Heart left ventricle (tissue), 16 donors: Measurements from ENCODE around the gene BFSP2. TPM values are rescaled to one million over a fixed set of nuclear protein-coding genes. Genes with fewer than 3 reads are reported as not detected.

Experiments
- ATAC-seq, 4 donors: fragments of 200-7000 bp; cut with Tn5 transposase; one replicate each; pipeline ENCODE4 v1.9.1; 2020 to 2022; ENCODE audit warnings: moderate library complexity in 4 of 4, mild to moderate bottlenecking in 3 of 4, moderate number of reproducible peaks in 1 of 4
- DNase-seq, 5 donors: peaks; one replicate each; pipeline ENCODE4 v3.0.0-alpha.2; 2020
- H3K27ac ChIP-seq, 12 donors: fragments of 200-600 bp; sonication (generic) in 4 of 12; one replicate each; pipeline versions ENCODE4 v1.5.0 to v1.8.0; 2016 to 2022; ENCODE audit warnings: mild to moderate bottlenecking in 2 of 12
- H3K27me3 ChIP-seq, 9 donors: fragments of 200-600 bp; sonication (generic) in 2 of 9; one replicate each; pipeline versions ENCODE4 v1.5.1 to v1.8.0; 2016 to 2022; ENCODE audit warnings: mild to moderate bottlenecking in 3 of 9
- H3K36me3 ChIP-seq, 9 donors: fragments of 200-600 bp; sonication (generic) in 2 of 9; one replicate each; pipeline versions ENCODE4 v1.5.0 to v1.8.0; 2018 to 2022; ENCODE audit warnings: mild to moderate bottlenecking in 2 of 9
- H3K4me1 ChIP-seq, 12 donors: fragments of 200-600 bp; sonication (generic) in 4 of 12; one replicate each; pipeline versions ENCODE4 v1.5.0 to v1.8.0; 2016 to 2022; ENCODE audit warnings: mild to moderate bottlenecking in 3 of 12
- H3K4me3 ChIP-seq, 12 donors: fragments of 200-600 bp; sonication (generic) in 4 of 12; one replicate each; pipeline versions ENCODE4 v1.5.0 to v1.8.0; 2017 to 2022; ENCODE audit warnings: mild to moderate bottlenecking in 9 of 12, moderate library complexity in 4 of 12
- H3K9me3 ChIP-seq, 12 donors: fragments of 200-600 bp; sonication (generic) in 4 of 12; one replicate each; pipeline versions ENCODE4 v1.5.0 to v1.8.0; 2016 to 2022; ENCODE audit warnings: mild to moderate bottlenecking in 1 of 12
- POLR2A ChIP-seq, 2 donors: fragments of 450-650 bp; IDR thresholded peaks; one replicate each; pipeline ENCODE4 v1.6.1; 2017; ENCODE audit warnings: antibody characterized with exemption in 2 of 2, mild to moderate bottlenecking in 2 of 2, moderate library complexity in 2 of 2
- WGBS, 4 donors: extraction: QIAGEN DNeasy Blood & Tissue Kit in 2 of 4; methylation state at CpG; one replicate each; pipeline versions ENCODE4 v1.1.5 to v1.1.7; 2013 to 2018; 5-methylcytosine and 5-hydroxymethylcytosine counted together
- intact Hi-C, 10 donors: fragments of 100-400 bp; cut with DNase I; formaldehyde crosslinking; loops; one replicate each; pipeline versions ENCODE4 v1.11.1 to v1.14.2; 2022
- polyA plus RNA-seq, 2 donors: library from polyadenylated mRNA; stranded (reverse); fragments of 200-250 nt; gene quantifications; one replicate each; pipeline ENCODE4 v1.2.3, GENCODE V29; 2013
- total RNA-seq, 9 donors: library from RNA; depleted of rRNA in 2 of 9; stranded (reverse); fragments of >200 nt in 2 of 9; fragmentation: NEBNext Ultra II Directional in 3 of 9; extraction: Animal tissue kit (Norgen Biotek cat#: 25700) in 3 of 9; gene quantifications; one replicate each; pipeline versions ENCODE4 v1.1.0 to v1.2.4, GENCODE V29; 2016 to 2023
- TF ChIP-seq, protein P1 (sequence below), 12 donors: fragments of 200-600 bp; sonication (generic) in 4 of 12; IDR thresholded peaks; one replicate each; pipeline versions ENCODE4 v1.5.0 to v1.8.0; 2018 to 2022; ENCODE audit warnings: antibody characterized with exemption in 12 of 12, mild to moderate bottlenecking in 5 of 12
- donor health status: ischemic (EF 13 %, LVEDD 7.1; RV severe dilation, severe dysfunction).
- donor health status: healthy with polysubstance abuse.
- donor health status: DM: no; HTN: yes; CAD: no.
- donor health status: DM: no; HTN: no; CAD: no.
- donor health status: ischemic (EF 25% LVEDD 6.9; RV normal size, moderate dysfunction).
- donor health status: ischemic (EF 25% LVEDD 5.7; RV mildly dilated, moderate dysfunction).
- donor health status: healthy.
- donor health status: DM: yes; HTN: yes; CAD: no.
- donor health status: ischemic (EF 35%, LVEDD 5.7; RV mildly dilated, moderate dysfunction).
- donor health status: nonischemic (EF 11% LVEDD 7.7; RV severe dilation, severe dysfunction).
- donor health status: DM: yes; HTN: yes; CAD: no.
- donor health status: PGD.
- donor health status: ischemic (EF 29% LVEDD 5.4; RV normal size, mild dysfunction).
- donor health status: nonischemic (EF 23%, LVEDD 6.1; RV moderate dilation, normal function).

The BFSP2 gene
- total and polyA plus RNA-seq, 11 donors = not detected

- Histone ChIP-seq H3K4me1 (peaks cover 0 to 3% (median 0%) of the 10 kb centered on the region in 12 donors), H3K9me3 (no peaks in the 10 kb centered on the region), H3K27ac (no peak overlapping the region), H3K36me3 (no peaks in the 10 kb centered on the region), H3K4me3 (no peak overlapping the region), H3K27me3 (no peaks in the 10 kb centered on the region)
- ATAC-seq = no peak
- TF ChIP-seq, protein P1, sequence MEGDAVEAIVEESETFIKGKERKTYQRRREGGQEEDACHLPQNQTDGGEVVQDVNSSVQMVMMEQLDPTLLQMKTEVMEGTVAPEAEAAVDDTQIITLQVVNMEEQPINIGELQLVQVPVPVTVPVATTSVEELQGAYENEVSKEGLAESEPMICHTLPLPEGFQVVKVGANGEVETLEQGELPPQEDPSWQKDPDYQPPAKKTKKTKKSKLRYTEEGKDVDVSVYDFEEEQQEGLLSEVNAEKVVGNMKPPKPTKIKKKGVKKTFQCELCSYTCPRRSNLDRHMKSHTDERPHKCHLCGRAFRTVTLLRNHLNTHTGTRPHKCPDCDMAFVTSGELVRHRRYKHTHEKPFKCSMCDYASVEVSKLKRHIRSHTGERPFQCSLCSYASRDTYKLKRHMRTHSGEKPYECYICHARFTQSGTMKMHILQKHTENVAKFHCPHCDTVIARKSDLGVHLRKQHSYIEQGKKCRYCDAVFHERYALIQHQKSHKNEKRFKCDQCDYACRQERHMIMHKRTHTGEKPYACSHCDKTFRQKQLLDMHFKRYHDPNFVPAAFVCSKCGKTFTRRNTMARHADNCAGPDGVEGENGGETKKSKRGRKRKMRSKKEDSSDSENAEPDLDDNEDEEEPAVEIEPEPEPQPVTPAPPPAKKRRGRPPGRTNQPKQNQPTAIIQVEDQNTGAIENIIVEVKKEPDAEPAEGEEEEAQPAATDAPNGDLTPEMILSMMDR (IDR thresholded peaks at IDR 0.05) = no peak
- no peak for TF ChIP-seq POLR2A (IDR thresholded peaks at IDR 0.05)
- 75 to 81% (median 77%) methylated on average over 9 of the region's 9 CpGs for WGBS, 4 donors
- intact Hi-C loops = no loop called here
- no peak for DNase-seq
Observed at GRCh38 chr3:133369068-133369440, 30.8 kb upstream of the BFSP2 start.

DNA sequence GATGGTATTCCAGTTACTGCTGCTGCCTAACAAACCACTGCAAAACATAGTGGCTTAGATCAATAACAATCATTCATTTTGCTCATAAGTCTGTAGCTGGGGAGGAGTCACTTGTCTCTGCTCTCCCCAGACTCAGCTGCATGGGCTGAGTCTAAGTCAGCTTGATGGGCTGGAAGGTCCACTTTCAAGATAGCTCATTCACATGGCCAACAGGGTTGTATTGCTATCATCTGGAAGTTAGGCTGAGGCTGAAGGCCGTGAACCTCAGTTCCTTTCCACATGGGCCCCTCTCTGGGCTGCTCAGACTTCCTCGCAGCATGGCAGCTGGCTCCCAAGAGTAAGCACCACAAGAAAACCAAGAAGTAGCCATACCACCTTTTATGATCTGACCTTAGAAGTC lies 28.7 kb upstream of the BFSP2 start:
- Histone ChIP-seq H3K4me1 (peaks cover 0 to 3% (median 0%) of the 10 kb centered on the region in 12 donors), H3K36me3 (no peaks in the 10 kb centered on the region), H3K9me3 (no peaks in the 10 kb centered on the region), H3K27ac (no peak overlapping the region), H3K27me3 (no peaks in the 10 kb centered on the region), H3K4me3 (no peak overlapping the region)
- intact Hi-C loops = no loop called here
- WGBS, 4 donors = 88 to 94% (median 92%) methylated on average over 2 of the region's 2 CpGs
- TF ChIP-seq, protein P1 (IDR thresholded peaks at IDR 0.05) = no peak
- TF ChIP-seq POLR2A (IDR thresholded peaks at IDR 0.05) = no peak
- ATAC-seq (no peak), DNase-seq (no peak)

DNA sequence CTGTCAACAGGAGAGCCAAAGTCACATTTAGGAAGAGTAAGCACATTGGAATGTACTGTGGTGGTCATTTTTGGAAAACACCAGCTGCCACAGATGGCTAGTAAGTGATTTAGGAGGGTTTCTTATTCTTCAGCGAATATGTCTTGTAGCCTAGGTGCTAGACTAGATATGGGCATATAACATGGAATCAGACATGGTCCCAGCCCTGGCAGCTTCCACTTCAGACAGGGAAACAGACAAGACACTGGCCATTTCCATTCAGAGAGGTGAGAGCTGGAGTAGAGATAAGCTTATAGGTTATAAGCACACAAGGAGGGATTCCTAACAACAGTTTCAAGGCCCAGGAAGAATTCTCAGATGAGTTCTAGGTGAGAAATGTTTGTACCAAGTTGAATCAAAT lies 28.2 kb upstream of the BFSP2 start:
- no peak overlapping the region for H3K4me3 ChIP-seq
- no peaks in the 10 kb centered on the region for H3K27me3 ChIP-seq
- peaks cover 0 to 7% (median 0%) of the 10 kb centered on the region in 12 donors for H3K4me1 ChIP-seq
- ATAC-seq = no peak
- H3K9me3 ChIP-seq = no peaks in the 10 kb centered on the region
- intact Hi-C loops = no loop called here
- no peak overlapping the region for H3K27ac ChIP-seq
- WGBS, 4 donors = 90 to 100% (median 96%) methylated on average over 1 of the region's 1 CpG
- no peak for DNase-seq
- H3K36me3 ChIP-seq = no peaks in the 10 kb centered on the region
- no peak for TF ChIP-seq POLR2A (IDR thresholded peaks at IDR 0.05)
- TF ChIP-seq, protein P1 (IDR thresholded peaks at IDR 0.05) = no peak

DNA sequence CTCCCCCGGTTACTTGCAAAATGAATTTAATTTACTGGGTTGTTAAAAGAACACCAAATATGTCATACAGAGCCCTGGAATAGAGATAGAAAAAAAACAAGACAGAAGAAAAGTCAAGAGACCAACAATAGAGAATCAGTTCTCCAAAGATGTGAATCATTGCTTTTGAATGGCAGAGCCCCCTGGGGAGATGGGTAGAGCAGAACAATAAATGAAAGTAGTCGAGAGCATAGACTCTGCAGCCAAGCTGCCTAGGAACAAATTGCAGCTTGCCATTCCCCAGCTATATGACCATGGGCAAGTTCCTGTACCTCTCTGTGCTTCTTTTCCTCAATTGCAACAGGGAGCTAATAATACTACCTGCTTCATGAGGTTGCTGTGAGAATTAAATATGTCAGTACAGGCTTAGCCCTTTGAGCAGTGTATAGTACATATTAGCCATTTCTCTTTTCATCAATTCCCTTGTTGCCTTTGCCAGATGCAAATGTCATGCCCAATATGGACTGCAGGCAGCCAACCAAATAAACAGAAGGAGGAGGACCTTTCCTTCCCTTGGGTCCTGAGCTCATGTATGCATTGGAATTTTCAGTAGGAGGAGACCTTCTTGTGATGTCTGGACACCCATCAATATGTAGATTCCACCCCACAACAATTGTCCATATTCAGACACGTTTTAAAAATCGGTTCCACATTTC lies 25.0 kb upstream of the BFSP2 start:
- H3K9me3 ChIP-seq = no peaks in the 10 kb centered on the region
- no peaks in the 10 kb centered on the region for H3K27me3 ChIP-seq
- peaks cover 0 to 8% (median 0%) of the 10 kb centered on the region in 12 donors for H3K4me1 ChIP-seq
- intact Hi-C loops = loop anchor here in 1 of 10 donors (5.0 kb wide), 1 partner anchor 333 kb away; no protein-coding TSS in a partner anchor
- no peak for ATAC-seq
- H3K4me3 ChIP-seq = no peak overlapping the region
- 69 to 74% (median 72%) methylated on average over 4 of the region's 4 CpGs for WGBS, 4 donors
- no peak overlapping the region for H3K27ac ChIP-seq
- no peak for TF ChIP-seq POLR2A (IDR thresholded peaks at IDR 0.05)
- TF ChIP-seq, protein P1 (IDR thresholded peaks at IDR 0.05) = no peak
- no peak for DNase-seq
- H3K36me3 ChIP-seq = no peaks in the 10 kb centered on the region
